HG03060 (cell line): ENCODE results near the gene TAOK3.

Experiments used
- ATAC-seq: cut with Tn5 transposase; IDR thresholded peaks from one replicate; pipeline ENCODE4 v1.9.1; 2021; ENCODE audit warnings: low read depth, moderate number of reproducible peaks; ENCODE audit not compliant: unreplicated experiment

Gene TAOK3

GRCh38 chr12:118107011-118107410 lies 265.7 kb downstream of the TAOK3 start:
- ATAC-seq: no peak

DNA sequence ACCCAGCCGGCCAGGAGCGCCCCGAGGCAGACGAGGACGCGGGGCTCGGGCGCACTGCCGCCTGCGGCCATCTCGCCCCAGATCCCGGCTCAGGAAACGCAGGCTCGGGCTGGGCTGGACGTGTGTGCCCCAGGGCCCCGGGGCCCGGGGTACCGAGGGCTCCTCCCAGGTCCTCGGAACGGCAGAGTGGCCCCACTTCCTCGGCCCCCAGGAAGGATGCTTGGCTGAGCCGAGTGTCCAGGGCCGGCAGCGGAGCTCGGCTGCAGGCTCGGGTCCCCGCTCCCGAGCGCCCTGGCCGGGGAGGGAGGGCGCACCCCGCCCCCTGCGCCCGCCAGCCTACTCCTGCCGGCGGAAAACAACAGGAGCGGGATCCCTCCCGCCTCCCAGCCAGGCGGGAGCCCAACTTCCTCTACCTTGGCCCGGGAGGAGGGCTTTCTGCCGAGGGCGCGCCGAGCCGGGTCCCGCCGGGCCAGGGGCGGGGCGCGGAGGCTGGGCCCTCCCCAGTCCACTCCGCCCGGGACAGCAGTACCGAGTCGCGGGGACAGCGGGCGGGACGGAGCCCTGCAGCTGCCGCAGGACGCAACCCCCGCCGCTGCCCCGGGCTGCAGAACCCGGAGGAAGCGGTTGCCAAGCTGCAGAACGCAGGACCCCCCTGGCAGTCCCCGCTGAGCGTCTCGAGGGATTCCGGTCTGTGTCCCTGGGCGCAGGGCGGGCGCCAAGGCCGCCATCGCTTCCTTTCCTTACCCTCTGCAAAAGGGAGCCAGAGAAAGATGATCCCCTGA lies 268.9 kb downstream of the TAOK3 start, which contains the start of gene VSIG10:
Gene VSIG10 (minus strand): TSS at position 411 of the 782 bp plus-strand sequence. CDS start 340 bp downstream, at position 71.
- ATAC-seq: no peak

- no peak for ATAC-seq
These were observed 269.5 kb downstream of the TAOK3 start for GRCh38 chr12:118103201-118103600.

GRCh38 chr12:118102609-118103008 lies 270.1 kb downstream of the TAOK3 start:
- ATAC-seq: no peak

GRCh38 chr12:118102070-118102469 lies 270.6 kb downstream of the TAOK3 start:
- ATAC-seq: no peak

DNA sequence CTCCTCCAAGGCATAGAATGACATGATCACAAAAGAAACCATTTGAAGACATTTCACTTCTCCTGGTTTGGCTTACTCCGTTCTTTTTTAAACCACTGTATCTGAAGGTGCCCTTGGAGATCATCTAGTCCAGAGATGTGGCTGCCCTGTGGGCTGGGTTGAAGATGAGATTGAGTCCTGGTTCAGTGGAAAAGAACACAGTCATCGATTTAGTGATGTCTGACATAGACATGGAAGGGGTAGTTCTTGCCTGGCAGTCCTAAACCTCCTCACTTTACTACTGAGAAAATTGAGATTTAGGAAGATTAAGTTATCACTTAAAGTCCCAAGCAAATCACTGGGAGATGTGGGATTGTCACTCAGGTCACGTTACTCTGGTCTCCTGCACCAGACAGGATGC lies 271.7 kb downstream of the TAOK3 start:
- ATAC-seq: no peak
